HG02870 (cell line): Measurements from ENCODE around the gene AP5M1.
"Not testable (repeated sequence)": the region's sequence is repeated elsewhere in the genome, so short reads cannot be mapped to it uniquely, and the experiment has no call there.

Experiments used
- ATAC-seq: cut with Tn5 transposase; IDR thresholded peaks from one replicate; pipeline ENCODE4 v1.9.1; 2021; ENCODE audit warnings: mild to moderate bottlenecking, moderate library complexity; ENCODE audit not compliant: unreplicated experiment

The AP5M1 gene

DNA sequence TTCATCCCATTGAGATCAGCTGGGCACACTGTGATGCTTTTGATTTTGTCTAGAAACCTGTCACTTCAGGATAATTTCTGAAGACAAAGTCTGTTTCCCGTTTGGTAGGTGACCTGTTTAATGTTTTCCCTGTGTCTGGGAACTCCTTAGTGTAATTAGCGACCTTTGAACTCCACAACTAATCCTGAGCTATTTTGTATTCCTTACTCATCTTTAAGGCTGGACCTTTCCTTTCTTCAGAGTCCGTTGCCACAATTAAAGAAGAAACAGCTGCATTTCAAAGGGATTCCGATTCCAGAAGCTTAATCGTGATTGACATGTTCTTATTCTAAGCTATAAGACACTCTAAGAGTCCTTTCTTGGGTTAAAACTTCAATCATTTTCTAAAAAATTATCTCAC lies 22.0 kb downstream of the AP5M1 start:
- no peak for ATAC-seq

DNA sequence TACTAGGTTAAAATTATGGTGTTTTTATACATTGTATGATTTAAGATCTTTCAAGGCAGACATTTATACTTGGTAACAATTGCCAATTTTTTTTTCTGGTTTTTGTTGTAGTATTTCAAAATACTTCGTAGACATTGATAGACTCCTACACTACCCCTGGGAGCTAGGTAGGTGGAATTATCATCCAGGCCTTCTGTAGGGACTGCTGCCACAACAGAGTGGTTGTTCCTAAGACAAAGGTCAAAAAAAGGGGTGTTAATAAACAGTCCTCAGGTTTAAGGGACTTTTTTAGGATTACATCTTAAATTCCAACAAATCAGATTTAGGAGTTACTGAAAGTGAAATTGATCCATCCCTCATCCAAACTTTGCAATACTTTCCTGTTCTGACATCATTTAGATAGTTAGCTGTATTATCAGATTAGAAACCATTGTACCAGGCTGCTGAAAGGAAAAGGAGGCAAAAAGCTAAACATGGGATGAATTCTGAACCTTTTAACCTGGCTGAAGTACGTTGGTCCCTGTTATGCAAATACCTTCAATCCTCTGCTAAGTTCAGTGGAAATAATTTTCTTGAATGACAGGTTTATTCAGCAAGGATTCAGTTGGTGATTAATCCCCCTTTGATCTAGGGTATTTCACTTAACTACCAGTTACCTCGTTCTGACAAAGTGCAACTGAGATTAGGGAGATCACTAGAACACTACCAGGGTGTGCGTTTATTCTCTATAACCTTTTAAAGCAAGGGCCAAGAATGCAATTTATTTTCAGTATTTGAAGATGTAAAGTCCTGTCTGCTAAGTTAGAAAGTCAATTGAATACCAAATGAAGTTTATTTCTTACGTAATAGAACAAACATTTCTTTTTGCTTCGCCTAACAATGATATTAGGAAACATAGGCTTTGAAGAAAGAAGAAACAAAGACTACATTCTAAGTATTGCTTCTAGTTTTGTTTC lies 23.2 kb downstream of the AP5M1 start:
- ATAC-seq, result no peak

DNA sequence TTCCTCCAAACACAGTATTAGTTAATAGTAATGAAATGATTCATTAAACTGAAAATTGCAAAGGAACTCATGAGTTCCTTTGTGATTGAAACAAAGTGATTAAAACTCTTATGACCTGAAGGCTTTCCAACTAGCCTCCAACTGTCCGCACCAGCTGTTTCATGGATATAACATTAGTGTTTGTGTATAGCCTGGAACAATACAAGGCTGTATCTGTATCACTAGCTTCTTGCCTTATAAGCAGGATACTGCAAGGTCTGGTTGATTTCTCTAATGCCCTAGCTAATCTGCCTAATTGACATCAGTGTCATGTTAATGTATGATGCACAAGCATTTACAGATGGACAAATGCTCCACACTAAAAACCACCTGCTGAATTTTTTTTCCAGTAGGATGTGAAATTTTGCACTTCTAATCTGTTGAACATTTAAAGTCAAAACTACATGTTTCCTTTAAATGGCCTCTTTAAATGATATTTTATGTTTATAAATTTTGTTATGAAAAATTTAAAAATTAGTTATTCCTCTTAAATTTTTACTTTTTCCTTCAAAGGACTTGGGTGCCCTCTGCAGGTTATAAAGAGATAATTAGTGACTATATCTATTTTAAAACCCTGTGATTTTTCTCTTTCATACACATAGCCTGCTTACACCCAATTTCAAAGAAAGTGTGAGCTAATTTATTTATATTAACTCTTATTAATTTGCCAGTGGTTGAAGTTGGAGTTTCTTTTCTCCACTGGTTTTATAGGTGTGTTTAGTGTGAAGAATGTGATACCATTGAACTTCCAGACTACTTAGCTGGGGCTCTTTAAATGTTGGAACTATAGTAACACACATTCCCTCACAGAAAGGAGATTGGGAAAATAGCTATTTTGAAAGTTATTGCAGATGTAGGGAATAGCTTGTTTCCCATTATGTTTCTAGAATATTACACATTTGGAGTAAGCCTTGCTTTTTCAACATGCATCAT lies 25.4 kb downstream of the AP5M1 start:
- no peak for ATAC-seq

DNA sequence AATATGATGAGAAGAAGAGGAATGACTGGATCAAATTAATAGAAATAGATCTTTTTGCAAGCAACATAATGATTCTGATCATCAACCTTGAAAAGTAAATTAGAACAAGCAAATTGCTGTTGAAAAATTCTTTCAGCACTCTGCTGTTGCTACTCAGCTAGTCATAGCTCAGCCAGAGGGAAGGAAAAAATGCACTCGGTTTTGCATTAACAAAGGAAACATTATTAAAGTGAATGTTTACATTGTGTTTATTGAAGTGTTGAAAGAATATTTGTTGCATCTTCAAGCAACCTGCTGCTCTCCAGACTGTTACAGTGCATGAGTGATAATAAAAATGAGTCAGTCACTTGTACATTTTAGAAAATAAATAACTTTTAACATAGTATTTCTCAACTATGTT lies 26.5 kb downstream of the AP5M1 start:
- ATAC-seq, result no peak

DNA sequence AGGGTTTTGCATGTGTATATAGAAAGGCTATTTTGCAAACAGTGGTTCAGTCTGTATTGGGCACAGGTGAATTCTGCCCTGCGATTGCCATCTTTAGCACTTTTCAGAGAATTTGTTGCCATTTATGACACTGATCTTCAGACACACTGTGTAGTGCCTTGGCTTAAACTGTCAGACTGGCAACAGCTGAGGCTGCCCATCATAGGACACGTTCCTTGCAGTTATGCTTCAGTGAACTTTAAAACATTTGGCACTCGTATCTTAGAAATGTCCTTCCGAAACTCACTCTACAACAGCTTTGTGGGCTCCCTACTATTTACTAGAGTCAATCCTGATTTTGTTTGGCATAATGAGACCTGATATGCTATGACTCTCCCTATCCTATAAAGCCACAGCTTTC lies 29.1 kb downstream of the AP5M1 start:
- ATAC-seq, result no peak

DNA sequence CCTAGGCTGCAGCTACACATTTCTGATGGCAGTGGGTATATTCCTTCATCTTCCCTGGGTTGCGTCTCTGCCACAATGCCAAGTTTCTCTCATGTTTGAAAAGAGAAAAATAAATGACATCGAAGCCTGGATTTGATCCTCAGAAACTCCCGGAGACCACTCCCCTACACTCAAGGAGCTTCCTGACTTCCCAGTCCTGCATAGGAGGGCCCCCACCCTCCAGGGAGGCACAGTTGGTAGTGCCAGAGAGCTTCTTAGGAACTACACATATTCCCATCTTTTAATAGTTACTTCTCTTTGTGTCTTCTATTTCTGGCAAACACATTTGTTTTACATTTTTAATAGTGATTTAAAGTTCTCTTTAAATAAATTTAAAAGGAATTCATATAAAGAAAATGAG lies 30.7 kb downstream of the AP5M1 start:
- no peak for ATAC-seq

DNA sequence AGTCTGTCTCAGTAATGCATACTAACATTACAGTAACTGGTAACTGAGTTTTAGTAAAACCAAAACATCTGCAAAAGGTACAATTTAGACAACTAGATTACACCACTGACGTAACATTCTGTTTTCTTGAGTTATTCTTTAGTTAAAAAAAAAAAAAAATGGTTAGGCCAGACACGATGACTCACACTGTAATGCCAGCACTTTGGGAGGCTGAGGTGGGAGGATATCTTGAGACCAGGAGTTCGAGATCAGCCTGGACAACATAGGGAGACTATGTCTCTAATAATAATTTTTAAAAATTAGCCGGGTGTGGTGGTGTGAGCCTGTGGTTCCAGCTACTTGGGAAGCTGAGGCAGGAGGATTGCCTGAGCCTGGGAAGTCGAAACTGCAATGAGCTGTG lies 34.1 kb downstream of the AP5M1 start:
- no peak for ATAC-seq

DNA sequence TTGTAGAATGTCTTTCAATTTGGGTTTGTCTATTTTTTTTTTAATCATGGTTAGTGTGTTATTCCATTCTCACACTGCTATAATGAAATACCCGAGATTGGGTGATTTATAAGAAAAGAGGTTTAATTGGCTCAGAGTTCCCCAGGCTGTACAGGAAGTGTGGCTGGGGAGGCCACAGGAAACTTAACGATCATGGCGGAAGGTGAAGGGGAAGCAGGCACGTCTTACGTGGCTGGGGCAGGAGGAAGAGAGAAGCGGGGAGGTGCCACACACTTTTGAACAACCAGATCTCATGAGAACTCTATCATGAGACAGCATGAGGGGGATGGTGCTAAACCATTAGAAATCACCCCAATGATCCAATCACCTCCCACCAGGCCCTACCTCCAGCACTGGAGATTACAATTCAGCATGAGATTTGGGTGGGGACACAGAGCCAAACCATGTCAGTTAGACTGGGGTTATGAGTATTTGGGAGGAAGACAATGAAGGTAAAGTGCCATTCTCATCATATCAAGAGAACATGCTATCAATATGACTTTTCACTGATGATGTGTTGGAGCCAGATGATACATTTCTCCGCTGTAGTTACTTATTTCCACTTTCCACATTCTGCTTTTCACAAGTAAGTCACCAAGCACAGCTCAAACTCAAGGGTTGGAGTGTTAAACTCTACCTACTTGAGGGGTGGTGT lies 45.8 kb downstream of the AP5M1 start:
- ATAC-seq, result no peak

DNA sequence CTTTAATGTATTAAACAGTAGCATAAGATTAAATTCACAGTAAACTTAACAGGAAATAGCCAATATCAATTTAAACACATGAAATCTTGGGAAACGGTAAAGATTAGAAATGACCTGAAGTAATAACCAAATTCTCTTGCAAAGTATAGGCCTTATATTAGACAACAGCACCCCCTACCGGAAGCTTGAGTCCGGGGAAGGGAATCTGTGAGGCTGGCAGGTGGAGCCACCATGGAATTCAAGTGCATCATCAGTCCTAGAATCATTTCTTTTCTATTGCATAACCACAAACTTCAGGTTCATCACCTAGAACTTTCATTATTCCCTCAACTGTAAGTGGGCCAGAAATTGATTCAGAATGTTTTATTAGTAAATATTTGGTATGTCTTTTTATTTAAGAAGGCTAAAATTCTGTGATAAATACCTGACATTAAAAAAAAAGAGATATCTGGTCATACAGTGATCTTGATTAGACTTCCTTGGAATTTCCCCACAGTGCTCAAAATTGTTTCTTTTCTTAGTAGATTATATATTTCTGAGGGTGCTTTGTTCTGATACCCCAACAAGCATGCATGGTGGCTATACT lies 48.6 kb downstream of the AP5M1 start:
- ATAC-seq, result peak; percentile 71

DNA sequence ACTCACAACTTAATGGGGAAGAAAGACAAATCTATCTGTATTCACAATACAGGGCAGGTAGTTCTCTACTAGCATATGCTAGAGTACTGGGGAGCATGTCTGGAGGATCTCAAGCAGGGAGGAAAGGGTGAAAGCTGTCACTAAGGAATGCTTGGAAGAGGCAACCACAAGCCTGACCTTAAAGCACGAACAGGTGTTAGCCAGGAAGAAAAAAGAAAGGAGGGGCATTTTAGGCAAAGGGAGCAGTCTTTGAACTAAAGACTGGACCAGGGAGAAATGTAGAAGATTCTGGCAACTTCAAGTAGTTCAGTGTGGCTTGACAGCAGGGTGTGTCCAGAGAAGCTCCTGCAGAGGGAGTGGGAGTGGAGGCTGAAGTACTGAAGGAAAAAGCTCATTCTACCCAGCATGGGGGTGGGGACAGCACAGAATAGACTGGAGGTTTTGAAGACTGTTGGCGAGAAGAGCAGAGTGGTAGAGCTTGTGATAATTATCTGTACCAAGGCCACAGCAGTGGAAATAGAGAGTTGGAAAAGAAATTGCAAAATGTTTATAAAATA lies 50.9 kb downstream of the AP5M1 start:
- no peak for ATAC-seq

DNA sequence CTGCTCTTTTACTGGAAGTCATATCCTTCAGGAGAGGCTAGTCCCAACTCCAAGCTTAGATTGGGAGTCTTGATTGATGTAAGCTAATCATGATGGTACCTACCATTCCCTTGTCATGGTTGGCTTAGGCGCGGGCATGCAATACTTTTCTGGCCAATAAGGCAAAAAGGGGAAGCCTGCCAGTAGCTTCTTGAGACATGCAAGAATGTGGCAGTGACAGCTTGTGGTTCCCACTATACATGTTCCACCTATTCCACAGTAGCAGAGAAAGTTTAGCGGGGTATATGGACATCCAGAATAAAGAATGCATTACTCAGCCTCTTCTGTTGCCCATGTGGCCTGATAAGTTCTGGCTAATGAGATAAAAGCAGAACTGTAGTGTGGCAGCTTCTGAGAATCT lies 55.0 kb downstream of the AP5M1 start:
- no peak for ATAC-seq

DNA sequence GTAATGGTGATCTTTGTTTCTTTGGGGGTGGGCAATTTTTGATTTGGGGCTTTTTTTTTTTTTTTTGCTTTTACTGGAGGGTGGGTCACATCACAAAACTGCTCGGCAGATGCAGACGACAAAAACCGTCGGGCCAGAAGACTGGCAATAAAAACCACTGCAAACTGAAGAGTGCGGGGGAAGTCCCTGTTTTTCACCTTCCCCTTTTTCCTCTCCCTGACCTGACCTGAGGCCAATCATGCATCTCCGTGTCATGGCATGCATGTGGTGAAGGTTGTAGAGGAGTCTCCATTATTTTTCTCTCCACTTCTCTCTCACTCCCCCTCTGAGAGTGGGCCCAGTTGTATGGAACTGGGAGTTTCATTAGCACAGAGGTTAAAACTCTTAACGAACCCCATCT lies 57.5 kb downstream of the AP5M1 start:
- ATAC-seq, result peak; percentile 97

DNA sequence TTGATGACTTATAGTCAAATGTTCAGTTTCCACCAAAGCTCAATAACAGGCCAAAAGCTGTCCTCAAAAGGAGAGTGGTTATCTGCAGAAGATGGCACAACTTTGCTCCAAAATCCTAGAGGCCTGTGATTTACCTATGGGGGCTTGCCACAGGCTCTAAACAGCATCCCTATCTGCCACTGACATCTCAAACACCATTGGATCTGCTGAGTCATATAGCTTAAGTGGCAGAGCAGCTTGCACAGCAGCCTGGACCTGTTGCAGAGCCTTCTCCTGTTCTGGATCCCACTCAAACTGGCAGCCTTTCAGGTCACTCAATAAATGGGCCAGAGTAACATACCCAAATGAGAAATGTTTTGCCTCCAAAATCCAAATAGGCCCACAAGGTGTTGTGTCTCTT lies 61.1 kb downstream of the AP5M1 start:
- ATAC-seq, result no peak

DNA sequence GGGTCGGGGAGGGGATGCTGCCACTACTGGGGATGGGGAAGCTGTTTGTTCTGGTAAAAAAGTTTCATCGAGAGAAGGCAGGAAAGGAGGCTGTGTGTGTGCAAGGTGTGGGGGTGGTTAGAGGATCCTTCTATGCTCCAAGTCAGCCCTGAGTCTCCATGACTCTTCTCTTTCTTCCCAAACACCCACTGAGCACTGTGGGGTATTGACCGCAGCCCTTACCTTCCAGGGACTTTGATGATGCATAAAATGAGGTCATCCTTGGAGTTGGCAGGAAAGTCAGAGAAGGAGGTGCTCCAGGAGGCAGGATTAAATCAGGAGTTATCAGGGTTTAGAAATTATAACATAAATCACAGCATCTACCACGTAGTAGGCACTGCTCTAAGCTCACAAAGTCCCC lies 63.7 kb downstream of the AP5M1 start:
- not testable (repeated sequence) for ATAC-seq

DNA sequence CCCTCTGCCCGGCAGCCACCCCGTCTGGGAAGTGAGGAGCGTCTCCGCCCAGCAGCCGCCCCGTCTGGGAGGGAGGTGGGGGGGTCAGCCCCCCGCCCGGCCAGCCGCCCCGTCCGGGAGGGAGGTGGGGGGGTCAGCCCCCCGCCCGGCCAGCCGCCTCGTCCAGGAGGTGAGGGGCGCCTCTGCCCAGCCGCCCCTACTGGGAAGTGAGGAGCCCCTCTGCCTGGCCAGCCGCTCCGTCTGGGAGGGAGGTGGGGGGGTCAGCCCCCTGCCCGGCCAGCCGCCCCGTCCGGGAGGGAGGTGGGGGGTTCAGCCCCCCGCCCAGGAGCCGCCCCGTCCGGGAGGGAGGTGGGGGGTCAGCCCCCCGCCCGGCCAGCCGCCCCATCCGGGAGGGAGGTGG lies 65.0 kb downstream of the AP5M1 start:
- ATAC-seq, result not testable (repeated sequence)

DNA sequence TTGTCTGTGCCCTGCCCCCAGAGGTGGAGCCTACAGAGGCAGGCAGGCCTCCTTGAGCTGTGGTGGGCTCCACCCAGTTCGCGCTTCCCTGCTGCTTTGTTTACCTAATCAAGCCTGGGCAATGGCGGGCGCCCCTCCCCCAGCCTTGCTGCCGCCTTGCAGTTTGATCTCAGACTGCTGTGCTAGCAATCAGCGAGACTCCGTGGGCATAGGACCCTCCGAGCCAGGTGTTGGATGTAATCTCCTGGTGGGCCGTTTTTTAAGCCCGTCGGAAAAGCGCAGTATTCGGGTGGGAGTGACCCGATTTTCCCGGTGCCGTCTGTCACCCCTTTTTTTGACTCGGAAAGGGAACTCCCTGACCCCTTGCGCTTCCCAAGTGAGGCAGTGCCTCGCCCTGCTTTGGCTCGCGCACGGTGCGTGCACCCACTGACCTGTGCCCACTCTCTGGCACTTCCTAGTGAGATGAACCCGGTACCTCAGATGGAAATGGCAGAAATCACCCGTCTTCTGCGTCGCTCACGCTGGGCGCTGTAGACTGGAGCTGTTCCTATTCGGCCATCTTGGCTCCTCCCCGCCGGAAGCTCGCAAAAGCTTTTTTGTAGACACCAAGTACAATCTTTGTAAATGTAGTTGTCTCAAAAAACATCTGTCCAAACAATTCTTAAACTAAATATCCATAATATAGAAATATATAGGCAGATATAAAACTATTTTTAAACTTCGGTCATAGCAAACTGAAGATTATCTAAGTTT lies 75.0 kb downstream of the AP5M1 start:
- not testable (repeated sequence) for ATAC-seq

DNA sequence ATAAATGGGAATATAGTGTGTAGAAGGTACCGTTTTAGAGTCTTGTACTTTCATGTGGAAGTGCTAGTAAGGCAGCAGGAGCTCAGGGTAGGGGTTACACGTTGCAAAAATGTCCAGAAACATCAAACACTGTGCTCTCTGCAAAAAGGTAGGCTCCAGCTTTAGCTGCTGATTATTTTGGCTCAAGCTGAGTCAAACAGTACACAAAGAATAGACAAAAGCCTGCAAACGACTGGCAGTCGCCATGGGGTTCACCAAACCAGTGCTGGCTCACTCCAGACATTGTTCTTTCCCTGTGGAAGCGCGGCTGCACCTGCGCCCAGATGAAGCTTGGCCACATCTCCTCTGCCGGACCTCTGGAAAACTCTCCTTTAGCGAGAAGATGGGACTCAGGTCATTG lies 76.3 kb downstream of the AP5M1 start:
- ATAC-seq, result no peak

DNA sequence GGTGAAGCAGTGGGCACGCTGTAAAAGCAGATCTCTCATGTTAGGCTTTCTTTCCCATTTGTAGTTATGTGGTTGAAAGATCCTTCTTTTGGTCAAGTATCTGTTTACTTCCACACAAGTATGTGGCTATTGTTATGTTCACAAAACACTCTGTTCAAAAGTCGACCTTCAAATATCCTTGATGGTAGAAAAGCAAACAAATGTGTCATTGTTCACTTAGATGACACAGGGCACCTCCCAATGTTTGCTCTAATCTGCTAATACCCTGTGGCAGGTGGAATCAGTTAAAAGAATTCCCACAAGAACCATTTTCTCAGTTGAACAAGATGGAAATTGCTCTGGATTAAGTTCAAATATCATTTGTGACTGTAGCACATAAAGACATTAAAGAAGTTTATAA lies 78.0 kb downstream of the AP5M1 start:
- no peak for ATAC-seq
